Placental pericyte (primary cell): ENCODE results near the gene ATP6V1A. TPM values are rescaled to one million over a fixed set of nuclear protein-coding genes. Genes with fewer than 3 reads are reported as not detected.

Experiments
- total RNA-seq: library from RNA; depleted of rRNA; stranded (reverse); fragments of >200 nt; gene quantifications from 2 replicates; pipeline ENCODE4 v1.2.3, GENCODE V29; 2012

ATP6V1A gene
- 60.2 and 125 TPM in 2 replicates for total RNA-seq

DNA sequence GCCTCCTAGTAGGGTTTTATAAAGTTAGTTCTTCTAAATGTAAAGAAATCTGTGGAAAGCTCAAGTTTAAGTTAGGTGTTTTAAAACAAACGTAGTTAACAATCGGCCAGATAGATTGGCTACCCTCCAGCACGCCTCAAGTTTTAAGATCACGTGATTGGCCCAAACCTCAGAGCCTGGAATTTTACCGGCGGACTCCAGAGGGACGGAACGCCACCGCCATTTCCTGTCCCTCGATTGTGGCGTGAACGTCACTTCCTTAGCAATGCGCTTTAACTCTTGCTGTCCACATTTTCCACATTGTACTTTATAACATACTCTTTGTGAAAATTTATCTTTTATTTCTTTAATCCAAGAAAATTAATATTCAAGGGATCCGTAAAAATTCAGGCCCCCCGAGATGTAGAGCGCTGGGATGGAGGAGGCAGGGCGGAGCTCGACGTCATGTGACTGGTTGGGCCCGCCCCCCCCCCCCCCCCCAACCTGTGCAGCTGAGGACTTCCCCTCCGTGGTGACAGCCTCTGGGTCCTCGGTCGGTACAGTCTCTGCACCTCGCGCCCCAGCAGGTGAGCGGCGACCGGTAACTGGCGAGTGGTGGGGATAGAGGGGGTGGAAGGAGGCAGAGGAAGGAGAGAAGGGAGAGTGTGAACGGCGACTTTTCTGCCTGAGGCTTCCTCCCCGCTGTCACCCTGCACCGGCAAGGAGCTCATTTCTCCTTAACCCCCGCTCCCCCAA is at the start of gene ATP6V1A:
Gene ATP6V1A (plus strand): TSS at position 488 of the 735 bp plus-strand sequence. CDS start 31,719 bp downstream, outside the sequence.

GRCh38 chr3:113745756-113746547 is 883 bp upstream of the ATP6V1A start, which contains the start of gene NAA50:
NAA50 (minus strand) TSS chr3:113746249; CDS start chr3:113745949, 300 bp downstream.

DNA sequence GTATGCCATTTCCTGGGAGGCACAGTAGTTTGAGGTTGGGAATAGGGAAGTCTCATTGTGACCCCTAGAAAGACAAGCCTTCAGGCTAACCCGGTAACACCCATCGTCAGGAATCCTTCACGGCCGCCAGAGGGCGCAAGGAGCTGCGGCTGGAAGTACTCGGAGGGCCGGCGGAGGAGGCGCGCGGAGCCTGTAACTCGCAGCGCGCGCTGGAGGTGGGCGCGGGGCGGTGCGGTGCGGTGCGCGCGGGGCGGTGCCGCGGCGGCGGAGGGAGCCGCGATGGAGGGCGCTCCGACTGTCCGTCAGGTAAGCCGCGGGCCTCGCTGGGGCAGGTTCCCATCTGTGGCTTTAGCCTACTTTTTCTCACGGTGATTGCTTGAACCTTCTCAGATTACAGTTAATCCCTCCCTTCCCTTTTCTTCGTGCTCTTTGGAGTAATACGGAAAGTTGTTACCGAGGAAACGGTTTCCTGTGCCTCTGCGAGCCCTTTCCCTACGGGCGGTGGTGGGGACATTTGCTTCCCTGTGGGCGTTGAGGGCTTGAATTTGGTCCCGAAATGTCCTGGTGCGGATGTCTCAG is 91.9 kb downstream of the ATP6V1A start, which contains the start of gene GRAMD1C:
Gene GRAMD1C (plus strand): TSS at position 158 of the 579 bp plus-strand sequence. CDS start 122 bp downstream, at position 280.

Other genes with a start within 250 kb of the ATP6V1A start
- 7.7 and 18.8 TPM in 2 replicates for gene SPICE1, start 231.9 kb upstream of the ATP6V1A start, total RNA-seq
- gene SIDT1, start 214.5 kb upstream of the ATP6V1A start, total RNA-seq: not detected in 2 replicates
- 5.9 and 10.6 TPM in 2 replicates for gene USF3, start 50.4 kb upstream of the ATP6V1A start, total RNA-seq
- gene NAA50, start 786 bp upstream of the ATP6V1A start, total RNA-seq: 162 and 226 TPM in 2 replicates
- 2.8 and 7.7 TPM in 2 replicates for gene GRAMD1C, start 91.8 kb downstream of the ATP6V1A start, total RNA-seq
- gene ZDHHC23, start 201.0 kb downstream of the ATP6V1A start, total RNA-seq: 0.72 and 1.1 TPM in 2 replicates